ENCODE measurements around the gene GNA15.
"Not testable (repeated sequence)": the region's sequence is repeated elsewhere in the genome, so short reads cannot be mapped to it uniquely, and the experiment has no call there.

GNA15 gene

GRCh38 chr19:3135961-3136683 is at the start of gene GNA15:
GNA15 (plus strand) TSS chr19:3136033; CDS start chr19:3136451, 418 bp downstream.
- DNase-seq: no peak

- no peak for DNase-seq
These were observed 48.1 kb upstream of the GNA15 start for GRCh38 chr19:3087769-3088168.

- not testable (repeated sequence) for DNase-seq
These were observed 46.5 kb upstream of the GNA15 start for GRCh38 chr19:3089299-3089855.

GRCh38 chr19:3094601-3095440 is 41.0 kb upstream of the GNA15 start:
- DNase-seq: no peak

GRCh38 chr19:3095441-3096191 is 40.2 kb upstream of the GNA15 start:
- no peak for DNase-seq

- DNase-seq: no peak
These were observed 39.4 kb upstream of the GNA15 start for GRCh38 chr19:3096267-3096901.

- DNase-seq: no peak
These were observed 38.9 kb upstream of the GNA15 start for GRCh38 chr19:3096902-3097326.

- DNase-seq: no peak
These were observed 38.4 kb upstream of the GNA15 start for GRCh38 chr19:3097442-3097871.

GRCh38 chr19:3098141-3098514 is 37.7 kb upstream of the GNA15 start:
- DNase-seq: no peak

GRCh38 chr19:3098515-3099346 is 37.1 kb upstream of the GNA15 start:
- DNase-seq: no peak

GRCh38 chr19:3099347-3100145 is 36.3 kb upstream of the GNA15 start:
- DNase-seq: no peak

GRCh38 chr19:3100331-3100730 is 35.5 kb upstream of the GNA15 start:
- no peak for DNase-seq

GRCh38 chr19:3100747-3101730 is 34.8 kb upstream of the GNA15 start:
- no peak for DNase-seq

- DNase-seq: no peak
These were observed 33.3 kb upstream of the GNA15 start for GRCh38 chr19:3102239-3103140.

- no peak for DNase-seq
These were observed 31.2 kb upstream of the GNA15 start for GRCh38 chr19:3104708-3104983.

- DNase-seq: no peak
These were observed 30.0 kb upstream of the GNA15 start for GRCh38 chr19:3105641-3106508.

- no peak for DNase-seq
These were observed 29.2 kb upstream of the GNA15 start for GRCh38 chr19:3106509-3107141.

Data from NCI-H774 (cell line).